PC-9 (cell line): Measurements from ENCODE around the gene PRKAG2. TPM values are rescaled to one million over a fixed set of nuclear protein-coding genes. Genes with fewer than 3 reads are reported as not detected.

Source experiments
- BruUV-seq: library from RNA; stranded (reverse); fragments of 400-500 nt; replicated peaks from 2 replicates; lab custom pipeline; 2021; lab: Mats Ljungman, UMichigan
- CTCF ChIA-PET: fragments of 300-600 bp; sonication (Branson Sonifier 250); formaldehyde crosslinking; loops from one replicate; lab custom pipeline; 2022; ENCODE audit warnings: antibody characterized with exemption; lab: Charles Lee
- POLR2A ChIA-PET: fragments of 300-600 bp; sonication (Branson Sonifier 250); formaldehyde crosslinking; loops from one replicate; lab custom pipeline; 2022; ENCODE audit warnings: antibody characterized with exemption; ENCODE audit not compliant: unreplicated experiment; lab: Charles Lee
- DNase-seq, 2 experiments: peaks; one replicate each; pipeline versions ENCODE4 v3.0.0 to v3.0.0-alpha.2; 2015 to 2022; ENCODE audit warnings: mixed read lengths in 1 of 2
- H2AFZ ChIP-seq: fragments of 200-600 bp; sonication (generic); 2 replicates; pipeline ENCODE4 v1.8.1; 2017; ENCODE audit warnings: antibody characterized with exemption
- H3F3A ChIP-seq: fragments of 200-600 bp; sonication (generic); 2 replicates; pipeline ENCODE4 v1.8.1; 2017; ENCODE audit warnings: antibody characterized with exemption, mild to moderate bottlenecking, low read depth; ENCODE audit not compliant: insufficient read depth
- H3K27ac ChIP-seq: fragments of 200-600 bp; sonication (generic); 2 replicates; pipeline ENCODE4 v1.6.1; 2016; ENCODE audit warnings: mixed run types
- H3K27me3 ChIP-seq: fragments of 200-600 bp; sonication (generic); 2 replicates; pipeline ENCODE4 v1.6.1; 2016; ENCODE audit warnings: low read depth, mixed run types; ENCODE audit not compliant: insufficient read depth
- H3K36me3 ChIP-seq: fragments of 200-600 bp; sonication (generic); 2 replicates; pipeline ENCODE4 v1.6.1; 2016; ENCODE audit warnings: low read depth, mixed run types
- H3K4me1 ChIP-seq: fragments of 200-600 bp; sonication (generic); replicated peaks from 2 replicates; pipeline ENCODE4 v1.6.1; 2016; ENCODE audit warnings: mixed run types; ENCODE audit not compliant: insufficient read depth
- H3K4me2 ChIP-seq: fragments of 200-600 bp; sonication (generic); 2 replicates; pipeline ENCODE4 v1.6.1; 2017; ENCODE audit warnings: mixed run types
- H3K4me3 ChIP-seq: fragments of 200-600 bp; sonication (generic); 2 replicates; pipeline ENCODE4 v1.6.1; 2016; ENCODE audit warnings: mixed run types
- H3K79me2 ChIP-seq: fragments of 200-600 bp; sonication (generic); 2 replicates; pipeline ENCODE4 v1.6.1; 2017; ENCODE audit warnings: low read depth, mixed run types
- H3K9me2 ChIP-seq: fragments of 200-600 bp; sonication (generic); 2 replicates; pipeline ENCODE4 v1.8.1; 2017; ENCODE audit warnings: mild to moderate bottlenecking; ENCODE audit not compliant: insufficient read depth
- H3K9me3 ChIP-seq: fragments of 200-600 bp; sonication (generic); 2 replicates; pipeline ENCODE4 v1.8.1; 2016; ENCODE audit warnings: low read depth; ENCODE audit not compliant: insufficient read depth
- H4K20me1 ChIP-seq: fragments of 200-600 bp; sonication (generic); 2 replicates; pipeline ENCODE4 v1.8.1; 2017; ENCODE audit not compliant: insufficient read depth
- EZH2 ChIP-seq: fragments of 200-600 bp; sonication (generic); IDR thresholded peaks from 2 replicates; pipeline ENCODE4 v1.8.0; 2017; ENCODE audit warnings: antibody characterized with exemption, low read depth
- intact Hi-C: fragments of 100-400 bp; cut with micrococcal nuclease; formaldehyde crosslinking; loops from one replicate; pipeline ENCODE4 v1.10.0; 2022; ENCODE audit not compliant: unreplicated experiment
- total RNA-seq: library from RNA; stranded (reverse); gene quantifications from 2 replicates; pipeline ENCODE4 v1.2.3, GENCODE V29; 2021
- TF ChIP-seq, protein P1 (sequence below): fragments of 200-600 bp; sonication (generic); conservative IDR thresholded peaks from 2 replicates; pipeline ENCODE4 v1.6.1; 2017; ENCODE audit warnings: mixed run types, antibody characterized with exemption, mild to moderate bottlenecking, moderate library complexity

Gene PRKAG2
- total RNA-seq, 1 experiment from 2014 or later: 37.3 TPM

GRCh38 chr7:151809864-151810170 is 67.1 kb downstream of the PRKAG2 start:
- Histone ChIP-seq H3K27me3 (peaks cover 6% of the 10 kb centered on the region; the same call in 1 of the 2 replicates), H3K4me1 (peaks cover 10% of the 10 kb centered on the region), H3F3A (no peaks in the 10 kb centered on the region), H3K27ac (no peak overlapping the region), H3K36me3 (no peaks in the 10 kb centered on the region), H3K9me3 (no peaks in the 10 kb centered on the region), H3K9me2 (no peaks in the 10 kb centered on the region), H3K4me2 (no peak overlapping the region), H3K4me3 (no peak overlapping the region), H4K20me1 (no peaks in the 10 kb centered on the region), H2AFZ (no peak overlapping the region), H3K79me2 (no peaks in the 10 kb centered on the region)
- no peak for DNase-seq
- intact Hi-C loops: no loop called here
- no TSS peak for BruUV-seq
- ChIA-PET CTCF (interaction anchor here (0.6 to 0.7 kb wide), 2 partner anchors 72 to 229 kb away, joined by 3 read pairs; no protein-coding TSS in a partner anchor), POLR2A (no interaction called here)
- TF ChIP-seq, protein P1, sequence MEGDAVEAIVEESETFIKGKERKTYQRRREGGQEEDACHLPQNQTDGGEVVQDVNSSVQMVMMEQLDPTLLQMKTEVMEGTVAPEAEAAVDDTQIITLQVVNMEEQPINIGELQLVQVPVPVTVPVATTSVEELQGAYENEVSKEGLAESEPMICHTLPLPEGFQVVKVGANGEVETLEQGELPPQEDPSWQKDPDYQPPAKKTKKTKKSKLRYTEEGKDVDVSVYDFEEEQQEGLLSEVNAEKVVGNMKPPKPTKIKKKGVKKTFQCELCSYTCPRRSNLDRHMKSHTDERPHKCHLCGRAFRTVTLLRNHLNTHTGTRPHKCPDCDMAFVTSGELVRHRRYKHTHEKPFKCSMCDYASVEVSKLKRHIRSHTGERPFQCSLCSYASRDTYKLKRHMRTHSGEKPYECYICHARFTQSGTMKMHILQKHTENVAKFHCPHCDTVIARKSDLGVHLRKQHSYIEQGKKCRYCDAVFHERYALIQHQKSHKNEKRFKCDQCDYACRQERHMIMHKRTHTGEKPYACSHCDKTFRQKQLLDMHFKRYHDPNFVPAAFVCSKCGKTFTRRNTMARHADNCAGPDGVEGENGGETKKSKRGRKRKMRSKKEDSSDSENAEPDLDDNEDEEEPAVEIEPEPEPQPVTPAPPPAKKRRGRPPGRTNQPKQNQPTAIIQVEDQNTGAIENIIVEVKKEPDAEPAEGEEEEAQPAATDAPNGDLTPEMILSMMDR: no peak
- TF ChIP-seq EZH2: no peak

GRCh38 chr7:151809146-151809863 is 67.6 kb downstream of the PRKAG2 start:
- Histone ChIP-seq H3K4me1 (peaks cover 10% of the 10 kb centered on the region), H3F3A (no peaks in the 10 kb centered on the region), H3K27me3 (peaks cover 6% of the 10 kb centered on the region; the same call in 1 of the 2 replicates), H3K9me2 (no peaks in the 10 kb centered on the region), H2AFZ (no peak overlapping the region), H3K27ac (no peak overlapping the region), H3K79me2 (no peaks in the 10 kb centered on the region), H3K36me3 (no peaks in the 10 kb centered on the region), H3K4me2 (no peak overlapping the region), H3K9me3 (no peaks in the 10 kb centered on the region), H3K4me3 (no peak overlapping the region), H4K20me1 (no peaks in the 10 kb centered on the region)
- CTCF ChIA-PET: interaction anchor here (0.6 to 0.9 kb wide), 2 partner anchors 10 to 72 kb away, joined by 3 read pairs; no protein-coding TSS in a partner anchor
- no TSS peak for BruUV-seq
- no peak for TF ChIP-seq EZH2
- TF ChIP-seq, protein P1: no peak
- intact Hi-C loops: no loop called here
- no peak for DNase-seq
- POLR2A ChIA-PET: no interaction called here

GRCh38 chr7:151808400-151809145 is 68.3 kb downstream of the PRKAG2 start:
- POLR2A ChIA-PET: interaction anchor here (0.7 kb wide), 1 partner anchor 11 kb away, joined by 4 read pairs; no protein-coding TSS in a partner anchor
- H3K9me3 ChIP-seq: no peaks in the 10 kb centered on the region
- intact Hi-C loops: loop anchor here (1.0 kb wide), 1 partner anchor 67 kb away; no protein-coding TSS in a partner anchor
- H4K20me1 ChIP-seq: no peaks in the 10 kb centered on the region
- TF ChIP-seq, protein P1: no peak
- TF ChIP-seq EZH2: no peak
- H3K9me2 ChIP-seq: no peaks in the 10 kb centered on the region
- no peaks in the 10 kb centered on the region for H3K36me3 ChIP-seq
- no peak overlapping the region for H3K4me3 ChIP-seq
- no peaks in the 10 kb centered on the region for H3F3A ChIP-seq
- H3K4me1 ChIP-seq: peaks cover 10% of the 10 kb centered on the region
- CTCF ChIA-PET: interaction anchor here (0.5 to 0.9 kb wide), 3 partner anchors 11 to 307 kb away, joined by 3 to 10 read pairs (median 3); no protein-coding TSS in a partner anchor
- BruUV-seq: no TSS peak
- H3K79me2 ChIP-seq: no peaks in the 10 kb centered on the region
- peaks cover 6% of the 10 kb centered on the region; the same call in 1 of the 2 replicates for H3K27me3 ChIP-seq
- no peak overlapping the region for H2AFZ ChIP-seq
- H3K4me2 ChIP-seq: peak overlapping the region; percentile 46
- H3K27ac ChIP-seq: no peak overlapping the region
- peak; percentile 76 to 83 for DNase-seq
